ENCODE measurements around the gene MUC13. TPM values are rescaled to one million over a fixed set of nuclear protein-coding genes. Genes with fewer than 3 reads are reported as not detected.

MUC13 gene
- not detected for total RNA-seq

GRCh38 chr3:124934577-124934976 lies at the start of gene MUC13:
TSS of gene MUC13 (minus strand) at chr3:124934751. CDS start at chr3:124934712, 39 bp downstream.
- H3K4me3 Mint-ChIP-seq = no peak within 1 kb of the TSS
- no peaks in the 10 kb centered on the region for H3K4me1 Mint-ChIP-seq
- ATAC-seq (no peak), DNase-seq (no peak)
- H3K36me3 Mint-ChIP-seq (ENCODE audit: low read depth) = no peaks in the 10 kb centered on the region
- CTCF ChIA-PET = interaction anchor here (0.5 to 1.4 kb wide), 3 partner anchors 9 to 173 kb away, joined by 3 read pairs; no protein-coding TSS in a partner anchor
- POLR2A ChIA-PET = no interaction called here
- no peak within 1 kb of the TSS for H3K27ac Mint-ChIP-seq
- intact Hi-C loops (cut with DNase I, micrococcal nuclease) = no loop called here
- no peaks in the 10 kb centered on the region for H3K9me3 Mint-ChIP-seq (ENCODE audit: low read depth)
- H3K27me3 Mint-ChIP-seq = peaks cover 10% of the 10 kb centered on the region

- DNase-seq = no peak
- no peak for ATAC-seq
- intact Hi-C loops (cut with DNase I, micrococcal nuclease) = no loop called here
- Mint-ChIP-seq H3K4me1 (no peaks in the 10 kb centered on the region), H3K4me3 (no peak overlapping the region), H3K36me3 (ENCODE audit: low read depth) (peaks cover under 1% of the 10 kb centered on the region), H3K9me3 (ENCODE audit: low read depth) (no peaks in the 10 kb centered on the region), H3K27ac (no peak overlapping the region), H3K27me3 (no peaks in the 10 kb centered on the region)
- ChIA-PET POLR2A (interaction anchor here (0.6 kb wide), 1 partner anchor 310 kb away, joined by 3 read pairs; no protein-coding TSS in a partner anchor), CTCF (interaction anchor here (0.7 to 1.1 kb wide), 2 partner anchors 21 to 274 kb away, joined by 3 read pairs; no protein-coding TSS in a partner anchor)
Measured at GRCh38 chr3:124982855-124983254, 48.3 kb upstream of the MUC13 start.

- Mint-ChIP-seq H3K9me3 (ENCODE audit: low read depth) (no peaks in the 10 kb centered on the region), H3K27me3 (no peaks in the 10 kb centered on the region), H3K4me1 (no peaks in the 10 kb centered on the region), H3K27ac (no peak overlapping the region), H3K4me3 (no peak overlapping the region), H3K36me3 (ENCODE audit: low read depth) (peaks cover 7% of the 10 kb centered on the region)
- intact Hi-C loops (cut with DNase I, micrococcal nuclease) = no loop called here
- ATAC-seq (no peak), DNase-seq (no peak)
- ChIA-PET POLR2A (no interaction called here), CTCF (no interaction called here)
Measured at GRCh38 chr3:124981472-124981871, 46.9 kb upstream of the MUC13 start.

GRCh38 chr3:124978627-124979026 lies 44.1 kb upstream of the MUC13 start:
- Mint-ChIP-seq H3K4me3 (no peak overlapping the region), H3K36me3 (ENCODE audit: low read depth) (peaks cover 7% of the 10 kb centered on the region), H3K27me3 (no peaks in the 10 kb centered on the region), H3K9me3 (ENCODE audit: low read depth) (no peaks in the 10 kb centered on the region), H3K4me1 (no peaks in the 10 kb centered on the region), H3K27ac (no peak overlapping the region)
- intact Hi-C loops (cut with DNase I, micrococcal nuclease) = no loop called here
- ChIA-PET CTCF (interaction anchor here (1.0 kb wide), 1 partner anchor 26 kb away, joined by 3 read pairs; no protein-coding TSS in a partner anchor), POLR2A (no interaction called here)
- DNase-seq = no peak
- ATAC-seq = no peak

GRCh38 chr3:124976383-124976782 lies 41.8 kb upstream of the MUC13 start:
- CTCF ChIA-PET = no interaction called here
- H3K27ac Mint-ChIP-seq = no peak overlapping the region
- intact Hi-C loops (cut with DNase I, micrococcal nuclease) = no loop called here
- no peak for ATAC-seq
- peaks cover 7% of the 10 kb centered on the region for H3K36me3 Mint-ChIP-seq (ENCODE audit: low read depth)
- H3K9me3 Mint-ChIP-seq (ENCODE audit: low read depth) = no peaks in the 10 kb centered on the region
- no peak for DNase-seq
- H3K4me1 Mint-ChIP-seq = no peaks in the 10 kb centered on the region
- H3K4me3 Mint-ChIP-seq = no peak overlapping the region
- POLR2A ChIA-PET = no interaction called here
- H3K27me3 Mint-ChIP-seq = no peaks in the 10 kb centered on the region

- peaks cover 18% of the 10 kb centered on the region for H3K36me3 Mint-ChIP-seq (ENCODE audit: low read depth)
- DNase-seq (no peak), ATAC-seq (no peak)
- POLR2A ChIA-PET = no interaction called here
- CTCF ChIA-PET = no interaction called here
- intact Hi-C loops (cut with DNase I, micrococcal nuclease) = no loop called here
- no peak overlapping the region for H3K27ac Mint-ChIP-seq
- no peaks in the 10 kb centered on the region for H3K27me3 Mint-ChIP-seq
- H3K9me3 Mint-ChIP-seq (ENCODE audit: low read depth) = no peaks in the 10 kb centered on the region
- H3K4me3 Mint-ChIP-seq = no peak overlapping the region
- H3K4me1 Mint-ChIP-seq = no peaks in the 10 kb centered on the region
Measured at GRCh38 chr3:124974691-124975090, 40.1 kb upstream of the MUC13 start.

GRCh38 chr3:124973290-124973689 lies 38.7 kb upstream of the MUC13 start:
- no peaks in the 10 kb centered on the region for H3K4me1 Mint-ChIP-seq
- H3K9me3 Mint-ChIP-seq (ENCODE audit: low read depth) = no peaks in the 10 kb centered on the region
- ChIA-PET POLR2A (no interaction called here), CTCF (interaction anchor here (1.1 kb wide), 1 partner anchor 39 kb away, joined by 3 read pairs; no protein-coding TSS in a partner anchor)
- DNase-seq (no peak), ATAC-seq (no peak)
- H3K27ac Mint-ChIP-seq = no peak overlapping the region
- peaks cover 21% of the 10 kb centered on the region for H3K36me3 Mint-ChIP-seq (ENCODE audit: low read depth)
- H3K27me3 Mint-ChIP-seq = no peaks in the 10 kb centered on the region
- intact Hi-C loops (cut with DNase I, micrococcal nuclease) = no loop called here
- no peak overlapping the region for H3K4me3 Mint-ChIP-seq

GRCh38 chr3:124972457-124972856 lies 37.9 kb upstream of the MUC13 start:
- intact Hi-C loops (cut with DNase I, micrococcal nuclease) = no loop called here
- Mint-ChIP-seq H3K36me3 (ENCODE audit: low read depth) (peaks cover 18% of the 10 kb centered on the region), H3K9me3 (ENCODE audit: low read depth) (no peaks in the 10 kb centered on the region), H3K4me3 (no peak overlapping the region), H3K27ac (no peak overlapping the region), H3K27me3 (no peaks in the 10 kb centered on the region), H3K4me1 (no peaks in the 10 kb centered on the region)
- no peak for DNase-seq
- ATAC-seq = no peak
- POLR2A ChIA-PET = no interaction called here
- CTCF ChIA-PET = interaction anchor here (0.6 to 0.8 kb wide), 3 partner anchors 10 to 211 kb away, joined by 3 to 4 read pairs (median 3); no protein-coding TSS in a partner anchor

GRCh38 chr3:124969963-124970722 lies 35.6 kb upstream of the MUC13 start:
- no peaks in the 10 kb centered on the region for H3K27me3 Mint-ChIP-seq
- no peak overlapping the region for H3K4me3 Mint-ChIP-seq
- peaks cover 13% of the 10 kb centered on the region for H3K36me3 Mint-ChIP-seq (ENCODE audit: low read depth)
- DNase-seq = no peak
- no peaks in the 10 kb centered on the region for H3K9me3 Mint-ChIP-seq (ENCODE audit: low read depth)
- POLR2A ChIA-PET = no interaction called here
- CTCF ChIA-PET = no interaction called here
- intact Hi-C loops (cut with DNase I, micrococcal nuclease) = no loop called here
- H3K27ac Mint-ChIP-seq = no peak overlapping the region
- peaks cover 1% of the 10 kb centered on the region for H3K4me1 Mint-ChIP-seq
- no peak for ATAC-seq

GRCh38 chr3:124969190-124969589 lies 34.6 kb upstream of the MUC13 start:
- POLR2A ChIA-PET = no interaction called here
- CTCF ChIA-PET = no interaction called here
- peaks cover 6% of the 10 kb centered on the region for H3K4me1 Mint-ChIP-seq
- no peak overlapping the region for H3K27ac Mint-ChIP-seq
- H3K36me3 Mint-ChIP-seq (ENCODE audit: low read depth) = peaks cover 13% of the 10 kb centered on the region
- H3K4me3 Mint-ChIP-seq = no peak overlapping the region
- ATAC-seq (no peak), DNase-seq (no peak)
- no peaks in the 10 kb centered on the region for H3K9me3 Mint-ChIP-seq (ENCODE audit: low read depth)
- intact Hi-C loops (cut with DNase I, micrococcal nuclease) = no loop called here
- no peaks in the 10 kb centered on the region for H3K27me3 Mint-ChIP-seq

GRCh38 chr3:124967964-124968363 lies 33.4 kb upstream of the MUC13 start:
- ChIA-PET POLR2A (no interaction called here), CTCF (no interaction called here)
- ATAC-seq = no peak
- no peak overlapping the region for H3K27ac Mint-ChIP-seq
- peaks cover 8% of the 10 kb centered on the region for H3K4me1 Mint-ChIP-seq
- H3K9me3 Mint-ChIP-seq (ENCODE audit: low read depth) = no peaks in the 10 kb centered on the region
- intact Hi-C loops (cut with DNase I, micrococcal nuclease) = no loop called here
- no peaks in the 10 kb centered on the region for H3K27me3 Mint-ChIP-seq
- DNase-seq = no peak
- no peak overlapping the region for H3K4me3 Mint-ChIP-seq
- peaks cover 13% of the 10 kb centered on the region for H3K36me3 Mint-ChIP-seq (ENCODE audit: low read depth)

- CTCF ChIA-PET = no interaction called here
- POLR2A ChIA-PET = no interaction called here
Measured at GRCh38 chr3:124966521-124967445, 32.2 kb upstream of the MUC13 start.

More at GRCh38 chr3:124966521-124967445, 32.2 kb upstream of the MUC13 start:
- no peak for ATAC-seq
- Mint-ChIP-seq H3K27ac (no peak overlapping the region), H3K9me3 (ENCODE audit: low read depth) (no peaks in the 10 kb centered on the region), H3K4me1 (peaks cover 8% of the 10 kb centered on the region), H3K36me3 (ENCODE audit: low read depth) (peaks cover 13% of the 10 kb centered on the region), H3K4me3 (no peak overlapping the region), H3K27me3 (no peaks in the 10 kb centered on the region)
- intact Hi-C loops (cut with DNase I, micrococcal nuclease) = no loop called here
- no peak for DNase-seq
